Measurements from ENCODE around the gene SLC19A1.

The SLC19A1 gene

GRCh38 chr21:45536301-45537081 lies 5.7 kb downstream of the SLC19A1 start:
- DNase-seq (ENCODE audit: low read depth) = no peak
- TF ChIP-seq, protein P1, sequence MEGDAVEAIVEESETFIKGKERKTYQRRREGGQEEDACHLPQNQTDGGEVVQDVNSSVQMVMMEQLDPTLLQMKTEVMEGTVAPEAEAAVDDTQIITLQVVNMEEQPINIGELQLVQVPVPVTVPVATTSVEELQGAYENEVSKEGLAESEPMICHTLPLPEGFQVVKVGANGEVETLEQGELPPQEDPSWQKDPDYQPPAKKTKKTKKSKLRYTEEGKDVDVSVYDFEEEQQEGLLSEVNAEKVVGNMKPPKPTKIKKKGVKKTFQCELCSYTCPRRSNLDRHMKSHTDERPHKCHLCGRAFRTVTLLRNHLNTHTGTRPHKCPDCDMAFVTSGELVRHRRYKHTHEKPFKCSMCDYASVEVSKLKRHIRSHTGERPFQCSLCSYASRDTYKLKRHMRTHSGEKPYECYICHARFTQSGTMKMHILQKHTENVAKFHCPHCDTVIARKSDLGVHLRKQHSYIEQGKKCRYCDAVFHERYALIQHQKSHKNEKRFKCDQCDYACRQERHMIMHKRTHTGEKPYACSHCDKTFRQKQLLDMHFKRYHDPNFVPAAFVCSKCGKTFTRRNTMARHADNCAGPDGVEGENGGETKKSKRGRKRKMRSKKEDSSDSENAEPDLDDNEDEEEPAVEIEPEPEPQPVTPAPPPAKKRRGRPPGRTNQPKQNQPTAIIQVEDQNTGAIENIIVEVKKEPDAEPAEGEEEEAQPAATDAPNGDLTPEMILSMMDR (IDR thresholded peaks at IDR 0.05; ENCODE audit: control insufficient read depth, insufficient read depth, low read depth, low read length, missing control alignments) = no peak
- no peak overlapping the region for H3K4me3 ChIP-seq (ENCODE audit: control insufficient read depth, low read depth, low read length)

DNA sequence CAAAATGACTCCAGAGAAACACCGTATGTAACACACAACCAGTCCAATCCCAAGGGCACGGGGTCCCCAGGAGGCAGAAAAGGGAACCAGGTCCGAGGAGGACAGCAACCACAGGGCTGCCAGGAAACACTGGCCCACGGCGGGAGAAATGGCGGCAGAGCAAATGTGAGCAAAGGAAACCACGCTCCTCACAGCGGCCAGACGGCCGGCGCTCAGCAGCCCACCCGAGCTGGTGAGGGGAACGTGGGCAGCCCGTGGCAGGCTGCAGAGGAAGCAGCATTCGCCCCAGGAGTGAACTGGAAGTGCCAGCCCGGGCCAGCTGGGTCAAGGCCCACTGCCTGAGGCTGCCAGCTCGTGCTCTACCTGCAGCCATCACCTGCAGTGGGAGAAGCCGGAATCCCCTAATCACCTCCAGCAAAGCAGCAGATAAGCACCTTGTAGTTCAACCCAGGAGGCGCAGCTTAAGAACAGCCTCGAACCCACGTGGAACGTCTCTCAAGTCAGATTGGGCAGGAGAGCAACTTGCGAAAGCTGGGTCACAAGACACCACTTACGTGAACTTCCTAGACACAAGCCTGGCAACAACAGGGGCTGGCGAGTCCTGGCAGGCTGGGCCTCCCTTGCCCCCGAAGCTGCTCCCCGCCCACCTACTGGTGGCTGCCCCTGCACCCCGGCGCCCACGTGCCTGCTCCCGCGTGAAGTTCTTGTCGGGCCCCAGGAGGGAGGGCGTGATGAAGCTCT lies 6.7 kb downstream of the SLC19A1 start:
- no peak for DNase-seq (ENCODE audit: low read depth)
- TF ChIP-seq, protein P1 (IDR thresholded peaks at IDR 0.05; ENCODE audit: control insufficient read depth, insufficient read depth, low read depth, low read length, missing control alignments) = no peak
- no peak overlapping the region for H3K4me3 ChIP-seq (ENCODE audit: control insufficient read depth, low read depth, low read length)

- TF ChIP-seq, protein P1 (IDR thresholded peaks at IDR 0.05; ENCODE audit: control insufficient read depth, insufficient read depth, low read depth, low read length, missing control alignments) = no peak
- H3K4me3 ChIP-seq (ENCODE audit: control insufficient read depth, low read depth, low read length) = no peak overlapping the region
- no peak for DNase-seq (ENCODE audit: low read depth)
Observed at GRCh38 chr21:45534636-45535331, 7.5 kb downstream of the SLC19A1 start.

DNA sequence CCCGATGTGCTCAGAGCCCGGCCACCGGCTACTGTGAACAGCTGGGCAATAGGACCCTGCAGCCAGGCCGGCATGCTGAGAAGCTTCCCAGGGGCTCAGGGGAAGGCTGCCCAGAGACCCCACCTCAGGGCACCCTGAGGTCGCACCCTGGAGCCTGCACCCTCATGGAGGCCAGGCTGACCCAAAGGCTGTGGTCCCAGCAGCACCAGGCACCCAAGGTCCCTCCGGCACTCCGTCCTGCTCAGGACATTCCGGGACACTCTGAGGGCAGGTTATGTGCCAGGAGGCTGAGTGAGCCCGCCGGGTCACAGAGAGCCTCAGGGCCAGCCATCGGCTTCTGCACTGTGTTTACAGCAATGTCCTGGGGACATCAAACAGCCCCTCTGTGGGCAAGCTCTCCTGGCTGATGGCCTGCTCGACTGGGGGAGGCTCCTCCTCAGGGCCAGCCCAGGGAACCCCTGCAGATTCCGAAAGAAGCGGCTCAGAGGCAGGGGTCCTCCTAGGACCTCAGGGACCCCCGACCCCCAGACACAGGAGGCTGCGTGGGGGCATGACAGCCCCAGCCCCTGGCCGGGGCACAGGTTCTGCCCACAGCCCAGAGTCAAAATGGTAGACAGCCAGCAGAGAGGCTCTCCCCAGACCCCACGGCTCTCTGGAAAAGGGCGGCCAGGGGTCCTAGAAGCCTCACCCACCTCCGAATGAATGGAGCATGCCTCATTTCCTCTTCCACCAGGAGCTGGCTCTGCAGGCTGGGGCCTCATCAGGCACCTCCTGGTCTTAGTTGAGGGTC lies 8.2 kb downstream of the SLC19A1 start:
- TF ChIP-seq, protein P1 (IDR thresholded peaks at IDR 0.05; ENCODE audit: control insufficient read depth, insufficient read depth, low read depth, low read length, missing control alignments) = no peak
- no peak for DNase-seq (ENCODE audit: low read depth)
- no peak overlapping the region for H3K4me3 ChIP-seq (ENCODE audit: control insufficient read depth, low read depth, low read length)

GRCh38 chr21:45533361-45533845 lies 8.8 kb downstream of the SLC19A1 start:
- TF ChIP-seq, protein P1 (IDR thresholded peaks at IDR 0.05; ENCODE audit: control insufficient read depth, insufficient read depth, low read depth, low read length, missing control alignments) = no peak
- DNase-seq (ENCODE audit: low read depth) = no peak
- H3K4me3 ChIP-seq (ENCODE audit: control insufficient read depth, low read depth, low read length) = no peak overlapping the region

All from AG09309 (cell line).